NOMO-1 (cell line): ENCODE results near the gene RNLS.
A peak's percentile ranks its signal among the peaks of the same experiment; 100 is the strongest.
"Not testable (repeated sequence)": the region's sequence is repeated elsewhere in the genome, so short reads cannot be mapped to it uniquely, and the experiment has no call there.

ENCODE experiments used
- DNase-seq, 2 experiments: peaks; one replicate each; lab custom pipeline; 2025; ENCODE audit not compliant: unreplicated experiment in 2 of 2; lab: John Stamatoyannopoulos, UW

RNLS gene

GRCh38 chr10:88486816-88487215 is 96.3 kb downstream of the RNLS start:
- not testable (repeated sequence) for DNase-seq

GRCh38 chr10:88482220-88482619 is 100.9 kb downstream of the RNLS start:
- no peak for DNase-seq

GRCh38 chr10:88478256-88478655 is 104.9 kb downstream of the RNLS start:
- DNase-seq, result no peak

- no peak for DNase-seq
Measured at GRCh38 chr10:88477343-88478085, 105.6 kb downstream of the RNLS start.

- DNase-seq, result no peak
Measured at GRCh38 chr10:88474884-88475844, 108.0 kb downstream of the RNLS start.

- DNase-seq, result no peak
Measured at GRCh38 chr10:88473989-88474883, 108.9 kb downstream of the RNLS start.

- DNase-seq, result peak in 1 of 2 experiments; percentile 7
Measured at GRCh38 chr10:88472540-88472939, 110.6 kb downstream of the RNLS start.

GRCh38 chr10:88471899-88472298 is 111.2 kb downstream of the RNLS start:
- DNase-seq, result no peak

- DNase-seq, result no peak
Measured at GRCh38 chr10:88467835-88468485, 115.2 kb downstream of the RNLS start.

- DNase-seq, result no peak
Measured at GRCh38 chr10:88466786-88467185, 116.3 kb downstream of the RNLS start.

GRCh38 chr10:88465765-88466164 is 117.4 kb downstream of the RNLS start:
- no peak for DNase-seq

GRCh38 chr10:88463811-88464210 is 119.3 kb downstream of the RNLS start:
- no peak for DNase-seq

- DNase-seq, result no peak
Measured at GRCh38 chr10:88461426-88461825, 121.7 kb downstream of the RNLS start.

- DNase-seq, result no peak
Measured at GRCh38 chr10:88459530-88459929, 123.6 kb downstream of the RNLS start.

GRCh38 chr10:88458209-88458608 is 124.9 kb downstream of the RNLS start:
- DNase-seq, result no peak

- no peak for DNase-seq
Measured at GRCh38 chr10:88457660-88458059, 125.5 kb downstream of the RNLS start.

- DNase-seq, result peak; percentile 54 to 80
Measured at GRCh38 chr10:88456730-88457129, 126.4 kb downstream of the RNLS start.

- DNase-seq, result no peak
Measured at GRCh38 chr10:88455831-88456230, 127.3 kb downstream of the RNLS start.

- DNase-seq, result no peak
Measured at GRCh38 chr10:88450201-88450600, 132.9 kb downstream of the RNLS start.

- peak in 1 of 2 experiments; percentile 34 for DNase-seq
Measured at GRCh38 chr10:88442716-88443115, 140.4 kb downstream of the RNLS start.
